Measurements from ENCODE around the gene NME8. TPM values are rescaled to one million over a fixed set of nuclear protein-coding genes. Genes with fewer than 3 reads are reported as not detected.
A peak's percentile ranks its signal among the peaks of the same experiment; 100 is the strongest.

The NME8 gene
- total and polyA plus RNA-seq, 2 donors (not counting 3 experiments of a cell fraction or from before 2014, with no cell fraction given): not detected

GRCh38 chr7:37832194-37832593, 16.2 kb upstream of the NME8 start:
- DNase-seq (ENCODE audit: low read depth, low spot score): peak; percentile 52
- CTCF ChIA-PET: interaction anchor here (0.7 to 2.1 kb wide), 9 partner anchors 10 to 865 kb away, joined by 3 to 20 read pairs (median 4); no protein-coding TSS in a partner anchor
- Histone ChIP-seq H3K4me3 (replicated peaks in 1 of 3; ENCODE audit: insufficient read depth in 1 of 3, low read depth in 1 of 3, low read length in 3 of 3) (no peak overlapping the region), H4K20me1 (replicated peaks; ENCODE audit: control insufficient read depth, extremely low read depth, insufficient read depth, low read length) (no peaks in the 10 kb centered on the region), H3K9ac (replicated peaks; ENCODE audit: extremely low read depth, insufficient read depth, low read length) (no peak overlapping the region), H3K4me2 (ENCODE audit: insufficient read depth, low read length) (no peak overlapping the region), H3K4me1 (ENCODE audit: control insufficient read depth, extremely low read depth, insufficient read depth, low read length) (no peaks in the 10 kb centered on the region), H3K27me3 (ENCODE audit: control insufficient read depth in 2 of 2, insufficient read depth in 2 of 2, low read length in 2 of 2) (peaks cover 0 to 4% of the 10 kb centered on the region in 2 experiments), H3K27ac (ENCODE audit: insufficient read depth, low read depth, low read length) (no peak overlapping the region), H3K9me1 (replicated peaks; ENCODE audit: control insufficient read depth, extremely low read depth, insufficient read depth, low read length) (no peaks in the 10 kb centered on the region), H2AFZ (ENCODE audit: low read depth, low read length) (no peak overlapping the region), H3K36me3 (ENCODE audit: control insufficient read depth in 2 of 2, extremely low read depth in 1 of 2, insufficient read depth in 2 of 2, low read length in 2 of 2) (no peaks in the 10 kb centered on the region), H3K79me2 (ENCODE audit: control insufficient read depth, insufficient read depth, low read length) (no peaks in the 10 kb centered on the region), H3K9me3 (replicated peaks; ENCODE audit: control insufficient read depth, insufficient read depth, low read length) (no peaks in the 10 kb centered on the region)
- intact Hi-C loops (cut with micrococcal nuclease) (loop anchor here (2.0 to 10.0 kb wide), 3 partner anchors 327 to 631 kb away; no protein-coding TSS in a partner anchor), dilution Hi-C loops (cut with MboI; ENCODE audit: extremely low pct_ligation_motif_present, low sequenced_read_pairs) (no loop called here)
- POLR2A ChIA-PET: no interaction called here
- BruUV-seq (replicated peaks): no TSS peak
- no peak for FAIRE-seq
- TF ChIP-seq CTCF (IDR thresholded peaks at IDR 0.05; ENCODE audit: extremely low read depth in 1 of 2, insufficient read depth in 1 of 2, low read depth in 1 of 2, low read length in 2 of 2): peak in 1 of 2 donors; percentile 12
- no peak for TF ChIP-seq MAX (IDR thresholded peaks at IDR 0.05; ENCODE audit: insufficient read depth, insufficient read length)

- Histone ChIP-seq H3K27ac (ENCODE audit: insufficient read depth, low read depth, low read length) (no peak overlapping the region), H3K9me3 (replicated peaks; ENCODE audit: control insufficient read depth, insufficient read depth, low read length) (no peaks in the 10 kb centered on the region), H3K9me1 (replicated peaks; ENCODE audit: control insufficient read depth, extremely low read depth, insufficient read depth, low read length) (no peaks in the 10 kb centered on the region), H2AFZ (ENCODE audit: low read depth, low read length) (peak overlapping the region; percentile 74), H3K4me1 (ENCODE audit: control insufficient read depth, extremely low read depth, insufficient read depth, low read length) (no peaks in the 10 kb centered on the region), H3K27me3 (ENCODE audit: control insufficient read depth in 2 of 2, insufficient read depth in 2 of 2, low read length in 2 of 2) (peaks cover 0 to 2% of the 10 kb centered on the region in 2 experiments), H3K9ac (replicated peaks; ENCODE audit: extremely low read depth, insufficient read depth, low read length) (no peak overlapping the region), H3K79me2 (ENCODE audit: control insufficient read depth, insufficient read depth, low read length) (no peaks in the 10 kb centered on the region), H3K36me3 (ENCODE audit: control insufficient read depth in 2 of 2, extremely low read depth in 1 of 2, insufficient read depth in 2 of 2, low read length in 2 of 2) (no peaks in the 10 kb centered on the region), H3K4me2 (ENCODE audit: insufficient read depth, low read length) (peak overlapping the region; percentile 40), H4K20me1 (replicated peaks; ENCODE audit: control insufficient read depth, extremely low read depth, insufficient read depth, low read length) (no peaks in the 10 kb centered on the region), H3K4me3 (replicated peaks in 1 of 3; ENCODE audit: insufficient read depth in 1 of 3, low read depth in 1 of 3, low read length in 3 of 3) (peak overlapping the region in 1 of 3 experiments; percentile 8)
- ChIA-PET CTCF (interaction anchor here (1.0 to 2.7 kb wide), 7 partner anchors 8 to 1346 kb away, joined by 3 to 20 read pairs (median 6); partner anchors contain the start of gene SFRP4), POLR2A (no interaction called here)
- no TSS peak for BruUV-seq (replicated peaks)
- FAIRE-seq: peak; percentile 81
- dilution Hi-C loops (cut with MboI; ENCODE audit: extremely low pct_ligation_motif_present, low sequenced_read_pairs) (no loop called here), intact Hi-C loops (cut with micrococcal nuclease) (loop anchor here (1.0 to 10.0 kb wide), 6 partner anchors 328 to 632 kb away; no protein-coding TSS in a partner anchor)
- DNase-seq (ENCODE audit: low read depth, low spot score): peak; percentile 40
- TF ChIP-seq CTCF (IDR thresholded peaks at IDR 0.05; ENCODE audit: extremely low read depth in 1 of 2, insufficient read depth in 1 of 2, low read depth in 1 of 2, low read length in 2 of 2) (peak; percentile 48 to 52), POLR2A (IDR thresholded peaks at IDR 0.05; ENCODE audit: low read depth, low read length) (no peak), GATA2 (IDR thresholded peaks at IDR 0.05; ENCODE audit: insufficient read depth, insufficient read length, low read depth, low read length) (peak; percentile 72)
These were observed 15.1 kb upstream of the NME8 start for GRCh38 chr7:37833107-37833817.

Data from endothelial cell of umbilical vein (primary cell).